WTC11 (cell line): Measurements from ENCODE around the gene CSF1R. TPM values are rescaled to one million over a fixed set of nuclear protein-coding genes. Genes with fewer than 3 reads are reported as not detected.

Experiments
- ATAC-seq: fragments of 200-7000 bp; cut with Tn5 transposase; 2 replicates; pipeline ENCODE4 v1.10.0; 2021; ENCODE audit warnings: mild to moderate bottlenecking, moderate library complexity
- CTCF ChIA-PET: fragments of 300-600 bp; sonication (Branson Sonifier 250); formaldehyde crosslinking; loops from one replicate; lab custom pipeline; 2021; ENCODE audit warnings: antibody characterized with exemption; lab: Charles Lee
- POLR2A ChIA-PET: fragments of 350-600 bp; sonication (Branson Sonifier 250); formaldehyde crosslinking; loops from one replicate; lab custom pipeline; 2021; ENCODE audit warnings: antibody characterized with exemption; lab: Charles Lee
- DNase-seq: peaks from one replicate; pipeline ENCODE4 v3.0.0; 2021; ENCODE audit warnings: low spot score
- H3K27ac Mint-ChIP-seq: 2 replicates; pipeline ENCODE4 v1.8.0; 2021; ENCODE audit warnings: mixed read lengths
- H3K27me3 Mint-ChIP-seq: 2 replicates; pipeline ENCODE4 v1.8.0; 2021; ENCODE audit warnings: low read depth, mild to moderate bottlenecking, moderate library complexity, mixed read lengths
- H3K36me3 Mint-ChIP-seq: 2 replicates; pipeline ENCODE4 v1.8.0; 2021; ENCODE audit warnings: mixed read lengths
- H3K4me1 Mint-ChIP-seq: 2 replicates; pipeline ENCODE4 v1.8.0; 2022; ENCODE audit warnings: mixed read lengths
- H3K4me3 Mint-ChIP-seq: 2 replicates; pipeline ENCODE4 v1.8.0; 2021; ENCODE audit warnings: mild to moderate bottlenecking, moderate library complexity, mixed read lengths
- H3K9me3 Mint-ChIP-seq: 2 replicates; pipeline ENCODE4 v1.8.0; 2021; ENCODE audit warnings: mixed read lengths
- CREB1 ChIP-seq: sonication (generic); formaldehyde crosslinking; IDR thresholded peaks from 2 replicates; pipeline ENCODE4 v1.8.0; 2023; ENCODE audit warnings: mild to moderate bottlenecking, missing genetic modification reagents
- FOXJ3 ChIP-seq: sonication (generic); formaldehyde crosslinking; IDR thresholded peaks from 2 replicates; pipeline ENCODE4 v1.9.0; 2021; ENCODE audit warnings: missing genetic modification reagents, mild to moderate bottlenecking, borderline replicate concordance
- GABPB1 ChIP-seq: sonication (generic); formaldehyde crosslinking; IDR thresholded peaks from 2 replicates; pipeline ENCODE4 v1.8.1; 2023; ENCODE audit warnings: mild to moderate bottlenecking, missing genetic modification reagents
- HMGA2 ChIP-seq: fragments of 250-450 bp; sonication (Bioruptor Pico); IDR thresholded peaks from 2 replicates; pipeline ENCODE4 v1.4.0; 2021; ENCODE audit warnings: mild to moderate bottlenecking, moderate library complexity
- IRF2 ChIP-seq: sonication (generic); formaldehyde crosslinking; IDR thresholded peaks from 2 replicates; pipeline ENCODE4 v1.8.0; 2022; ENCODE audit warnings: low read depth, missing genetic modification reagents, borderline replicate concordance
- JUN ChIP-seq: sonication (generic); formaldehyde crosslinking; IDR thresholded peaks from 2 replicates; pipeline ENCODE4 v1.8.0; 2023; ENCODE audit warnings: mild to moderate bottlenecking, missing genetic modification reagents
- NR1H2 ChIP-seq: sonication (generic); formaldehyde crosslinking; IDR thresholded peaks from 2 replicates; pipeline ENCODE4 v1.9.0; 2021; ENCODE audit warnings: mild to moderate bottlenecking, moderate library complexity, missing genetic modification reagents
- TCF7 ChIP-seq: sonication (generic); formaldehyde crosslinking; IDR thresholded peaks from 2 replicates; pipeline ENCODE4 v1.8.0; 2022; ENCODE audit warnings: mild to moderate bottlenecking, low read depth, missing genetic modification reagents, moderate library complexity
- ZNF232 ChIP-seq: sonication (generic); formaldehyde crosslinking; IDR thresholded peaks from 2 replicates; pipeline ENCODE4 v1.8.0; 2022; ENCODE audit warnings: mild to moderate bottlenecking, missing genetic modification reagents
- ZNF423 ChIP-seq: fragments of 250-450 bp; sonication (Bioruptor Pico); IDR thresholded peaks from 2 replicates; pipeline ENCODE4 v2.1.2; 2022; ENCODE audit warnings: mild to moderate bottlenecking, moderate library complexity
- total RNA-seq: library from RNA; stranded (reverse); gene quantifications from 3 replicates; pipeline ENCODE4 v1.2.3, GENCODE V29; 2021
- TF ChIP-seq, protein P1 (sequence below): fragments of 250-450 bp; sonication (Bioruptor Pico); IDR thresholded peaks from 2 replicates; pipeline ENCODE4 v1.9.0; 2021; ENCODE audit warnings: mild to moderate bottlenecking
- TF ChIP-seq, protein P2 (sequence below): fragments of 250-450 bp; sonication (Bioruptor Pico); IDR thresholded peaks from 2 replicates; pipeline ENCODE4 v1.8.0; 2021; ENCODE audit warnings: mild to moderate bottlenecking
- TF ChIP-seq, protein P3 (sequence below): sonication (generic); formaldehyde crosslinking; IDR thresholded peaks from 2 replicates; pipeline ENCODE4 v1.8.1; 2022; ENCODE audit warnings: mild to moderate bottlenecking, moderate library complexity, missing genetic modification reagents
- TF ChIP-seq, protein P4 (sequence below): sonication (generic); formaldehyde crosslinking; IDR thresholded peaks from 2 replicates; pipeline ENCODE4 v1.8.1; 2022; ENCODE audit warnings: low read depth, mild to moderate bottlenecking, moderate library complexity, missing genetic modification reagents, borderline replicate concordance
- TF ChIP-seq, protein P5 (sequence below): sonication (generic); formaldehyde crosslinking; IDR thresholded peaks from 2 replicates; pipeline ENCODE4 v1.8.1; 2023; ENCODE audit warnings: mild to moderate bottlenecking, missing genetic modification reagents
- TF ChIP-seq, protein P6 (sequence below): fragments of 250-450 bp; sonication (Bioruptor Pico); IDR thresholded peaks from 2 replicates; pipeline ENCODE4 v1.9.0; 2021; ENCODE audit warnings: mild to moderate bottlenecking, borderline replicate concordance

The CSF1R gene
- total RNA-seq, 1 experiment from 2014 or later: 0.20 TPM

DNA sequence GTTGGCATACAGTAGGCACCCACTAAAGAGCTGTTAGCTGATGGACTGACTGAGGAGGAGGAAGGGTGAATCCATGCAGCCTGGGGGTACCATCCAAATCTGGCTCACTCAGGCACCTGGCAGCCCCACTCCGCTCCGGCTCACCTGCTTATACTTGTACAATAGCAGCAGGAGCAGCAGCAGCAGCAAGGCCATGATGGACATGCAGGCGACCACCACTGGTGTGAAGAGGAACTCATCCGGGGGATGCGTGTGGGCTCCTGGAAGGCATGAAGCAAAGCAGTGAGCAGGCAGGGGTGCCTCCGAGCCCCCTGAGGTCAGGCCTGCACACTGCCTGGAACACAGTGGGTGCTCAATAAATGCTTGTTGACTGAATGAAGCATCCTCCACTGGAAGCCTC lies 18.3 kb downstream of the CSF1R start:
- H3K36me3 Mint-ChIP-seq: no peaks in the 10 kb centered on the region
- H3K27ac Mint-ChIP-seq: no peak overlapping the region
- no peaks in the 10 kb centered on the region for H3K9me3 Mint-ChIP-seq
- H3K4me3 Mint-ChIP-seq: no peak overlapping the region
- TF ChIP-seq ZNF423 (CRISPR knock-in tag) (no peak), CREB1 (no peak), ZNF232 (CRISPR knock-in tag) (no peak), IRF2 (CRISPR knock-in tag) (no peak)
- TF ChIP-seq, protein P1, sequence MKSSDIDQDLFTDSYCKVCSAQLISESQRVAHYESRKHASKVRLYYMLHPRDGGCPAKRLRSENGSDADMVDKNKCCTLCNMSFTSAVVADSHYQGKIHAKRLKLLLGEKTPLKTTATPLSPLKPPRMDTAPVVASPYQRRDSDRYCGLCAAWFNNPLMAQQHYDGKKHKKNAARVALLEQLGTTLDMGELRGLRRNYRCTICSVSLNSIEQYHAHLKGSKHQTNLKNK (CRISPR knock-in tag): no peak
- TF ChIP-seq, protein P2, sequence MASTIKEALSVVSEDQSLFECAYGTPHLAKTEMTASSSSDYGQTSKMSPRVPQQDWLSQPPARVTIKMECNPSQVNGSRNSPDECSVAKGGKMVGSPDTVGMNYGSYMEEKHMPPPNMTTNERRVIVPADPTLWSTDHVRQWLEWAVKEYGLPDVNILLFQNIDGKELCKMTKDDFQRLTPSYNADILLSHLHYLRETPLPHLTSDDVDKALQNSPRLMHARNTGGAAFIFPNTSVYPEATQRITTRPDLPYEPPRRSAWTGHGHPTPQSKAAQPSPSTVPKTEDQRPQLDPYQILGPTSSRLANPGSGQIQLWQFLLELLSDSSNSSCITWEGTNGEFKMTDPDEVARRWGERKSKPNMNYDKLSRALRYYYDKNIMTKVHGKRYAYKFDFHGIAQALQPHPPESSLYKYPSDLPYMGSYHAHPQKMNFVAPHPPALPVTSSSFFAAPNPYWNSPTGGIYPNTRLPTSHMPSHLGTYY: no peak
- TF ChIP-seq, all 79 proteins: peak for 0
- ChIA-PET CTCF (interaction anchor here (0.5 to 3.0 kb wide), 3 partner anchors 54 to 174 kb away, joined by 4 to 6 read pairs (median 6); no protein-coding TSS in a partner anchor), POLR2A (no interaction called here)
- ATAC-seq: no peak
- DNase-seq: no peak
- Mint-ChIP-seq H3K4me1 (no peaks in the 10 kb centered on the region), H3K27me3 (no peaks in the 10 kb centered on the region)

DNA sequence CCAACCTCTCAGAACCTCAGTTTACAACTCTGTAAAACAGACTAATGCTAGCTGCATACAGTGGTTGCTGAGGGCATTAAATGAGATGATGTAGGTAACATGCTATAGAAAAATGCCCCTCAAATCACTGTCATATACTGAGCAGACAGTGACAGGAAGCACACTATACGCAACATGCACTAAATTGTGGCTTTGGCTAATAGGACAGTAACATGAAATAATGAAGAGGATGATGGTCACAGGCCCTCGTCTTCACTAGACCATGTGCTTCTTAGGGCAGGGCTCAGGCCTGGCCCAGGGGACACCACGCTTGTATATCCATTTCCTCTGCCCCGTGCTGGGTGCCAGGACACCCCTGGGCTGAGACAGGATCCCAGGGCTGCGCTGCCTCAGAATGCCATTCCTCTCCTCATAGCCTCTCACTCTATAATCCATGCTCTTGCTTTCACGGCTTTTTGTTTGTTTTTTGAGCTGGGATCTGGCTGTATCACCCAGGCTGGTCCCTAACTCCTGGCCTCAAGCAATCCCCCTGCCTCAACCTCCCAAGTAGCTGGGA lies 18.9 kb downstream of the CSF1R start:
- H3K9me3 Mint-ChIP-seq: no peaks in the 10 kb centered on the region
- no peaks in the 10 kb centered on the region for H3K36me3 Mint-ChIP-seq
- no peaks in the 10 kb centered on the region for H3K4me1 Mint-ChIP-seq
- ATAC-seq: no peak
- H3K27ac Mint-ChIP-seq: no peak overlapping the region
- ChIA-PET POLR2A (no interaction called here), CTCF (interaction anchor here (0.5 to 3.0 kb wide), 4 partner anchors 55 to 174 kb away, joined by 3 to 6 read pairs (median 5); no protein-coding TSS in a partner anchor)
- TF ChIP-seq FOXJ3 (CRISPR knock-in tag) (no peak), TCF7 (CRISPR knock-in tag) (no peak), JUN (no peak), GABPB1 (CRISPR knock-in tag) (no peak), NR1H2 (CRISPR knock-in tag) (no peak), HMGA2 (CRISPR knock-in tag) (no peak)
- TF ChIP-seq, protein P3, sequence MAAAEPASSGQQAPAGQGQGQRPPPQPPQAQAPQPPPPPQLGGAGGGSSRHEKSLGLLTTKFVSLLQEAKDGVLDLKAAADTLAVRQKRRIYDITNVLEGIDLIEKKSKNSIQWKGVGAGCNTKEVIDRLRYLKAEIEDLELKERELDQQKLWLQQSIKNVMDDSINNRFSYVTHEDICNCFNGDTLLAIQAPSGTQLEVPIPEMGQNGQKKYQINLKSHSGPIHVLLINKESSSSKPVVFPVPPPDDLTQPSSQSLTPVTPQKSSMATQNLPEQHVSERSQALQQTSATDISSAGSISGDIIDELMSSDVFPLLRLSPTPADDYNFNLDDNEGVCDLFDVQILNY (CRISPR knock-in tag): no peak
- TF ChIP-seq, protein P4, sequence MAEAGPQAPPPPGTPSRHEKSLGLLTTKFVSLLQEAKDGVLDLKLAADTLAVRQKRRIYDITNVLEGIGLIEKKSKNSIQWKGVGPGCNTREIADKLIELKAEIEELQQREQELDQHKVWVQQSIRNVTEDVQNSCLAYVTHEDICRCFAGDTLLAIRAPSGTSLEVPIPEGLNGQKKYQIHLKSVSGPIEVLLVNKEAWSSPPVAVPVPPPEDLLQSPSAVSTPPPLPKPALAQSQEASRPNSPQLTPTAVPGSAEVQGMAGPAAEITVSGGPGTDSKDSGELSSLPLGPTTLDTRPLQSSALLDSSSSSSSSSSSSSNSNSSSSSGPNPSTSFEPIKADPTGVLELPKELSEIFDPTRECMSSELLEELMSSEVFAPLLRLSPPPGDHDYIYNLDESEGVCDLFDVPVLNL (CRISPR knock-in tag): no peak
- TF ChIP-seq, protein P5, sequence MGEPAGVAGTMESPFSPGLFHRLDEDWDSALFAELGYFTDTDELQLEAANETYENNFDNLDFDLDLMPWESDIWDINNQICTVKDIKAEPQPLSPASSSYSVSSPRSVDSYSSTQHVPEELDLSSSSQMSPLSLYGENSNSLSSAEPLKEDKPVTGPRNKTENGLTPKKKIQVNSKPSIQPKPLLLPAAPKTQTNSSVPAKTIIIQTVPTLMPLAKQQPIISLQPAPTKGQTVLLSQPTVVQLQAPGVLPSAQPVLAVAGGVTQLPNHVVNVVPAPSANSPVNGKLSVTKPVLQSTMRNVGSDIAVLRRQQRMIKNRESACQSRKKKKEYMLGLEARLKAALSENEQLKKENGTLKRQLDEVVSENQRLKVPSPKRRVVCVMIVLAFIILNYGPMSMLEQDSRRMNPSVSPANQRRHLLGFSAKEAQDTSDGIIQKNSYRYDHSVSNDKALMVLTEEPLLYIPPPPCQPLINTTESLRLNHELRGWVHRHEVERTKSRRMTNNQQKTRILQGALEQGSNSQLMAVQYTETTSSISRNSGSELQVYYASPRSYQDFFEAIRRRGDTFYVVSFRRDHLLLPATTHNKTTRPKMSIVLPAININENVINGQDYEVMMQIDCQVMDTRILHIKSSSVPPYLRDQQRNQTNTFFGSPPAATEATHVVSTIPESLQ (CRISPR knock-in tag): no peak
- TF ChIP-seq, protein P6, sequence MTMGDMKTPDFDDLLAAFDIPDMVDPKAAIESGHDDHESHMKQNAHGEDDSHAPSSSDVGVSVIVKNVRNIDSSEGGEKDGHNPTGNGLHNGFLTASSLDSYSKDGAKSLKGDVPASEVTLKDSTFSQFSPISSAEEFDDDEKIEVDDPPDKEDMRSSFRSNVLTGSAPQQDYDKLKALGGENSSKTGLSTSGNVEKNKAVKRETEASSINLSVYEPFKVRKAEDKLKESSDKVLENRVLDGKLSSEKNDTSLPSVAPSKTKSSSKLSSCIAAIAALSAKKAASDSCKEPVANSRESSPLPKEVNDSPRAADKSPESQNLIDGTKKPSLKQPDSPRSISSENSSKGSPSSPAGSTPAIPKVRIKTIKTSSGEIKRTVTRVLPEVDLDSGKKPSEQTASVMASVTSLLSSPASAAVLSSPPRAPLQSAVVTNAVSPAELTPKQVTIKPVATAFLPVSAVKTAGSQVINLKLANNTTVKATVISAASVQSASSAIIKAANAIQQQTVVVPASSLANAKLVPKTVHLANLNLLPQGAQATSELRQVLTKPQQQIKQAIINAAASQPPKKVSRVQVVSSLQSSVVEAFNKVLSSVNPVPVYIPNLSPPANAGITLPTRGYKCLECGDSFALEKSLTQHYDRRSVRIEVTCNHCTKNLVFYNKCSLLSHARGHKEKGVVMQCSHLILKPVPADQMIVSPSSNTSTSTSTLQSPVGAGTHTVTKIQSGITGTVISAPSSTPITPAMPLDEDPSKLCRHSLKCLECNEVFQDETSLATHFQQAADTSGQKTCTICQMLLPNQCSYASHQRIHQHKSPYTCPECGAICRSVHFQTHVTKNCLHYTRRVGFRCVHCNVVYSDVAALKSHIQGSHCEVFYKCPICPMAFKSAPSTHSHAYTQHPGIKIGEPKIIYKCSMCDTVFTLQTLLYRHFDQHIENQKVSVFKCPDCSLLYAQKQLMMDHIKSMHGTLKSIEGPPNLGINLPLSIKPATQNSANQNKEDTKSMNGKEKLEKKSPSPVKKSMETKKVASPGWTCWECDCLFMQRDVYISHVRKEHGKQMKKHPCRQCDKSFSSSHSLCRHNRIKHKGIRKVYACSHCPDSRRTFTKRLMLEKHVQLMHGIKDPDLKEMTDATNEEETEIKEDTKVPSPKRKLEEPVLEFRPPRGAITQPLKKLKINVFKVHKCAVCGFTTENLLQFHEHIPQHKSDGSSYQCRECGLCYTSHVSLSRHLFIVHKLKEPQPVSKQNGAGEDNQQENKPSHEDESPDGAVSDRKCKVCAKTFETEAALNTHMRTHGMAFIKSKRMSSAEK: no peak
- H3K4me3 Mint-ChIP-seq: no peak overlapping the region
- peaks cover under 1% of the 10 kb centered on the region; the same call in 1 of the 2 replicates for H3K27me3 Mint-ChIP-seq
- no peak for DNase-seq
